ENCODE measurements around the gene ERLIN1.

DNA sequence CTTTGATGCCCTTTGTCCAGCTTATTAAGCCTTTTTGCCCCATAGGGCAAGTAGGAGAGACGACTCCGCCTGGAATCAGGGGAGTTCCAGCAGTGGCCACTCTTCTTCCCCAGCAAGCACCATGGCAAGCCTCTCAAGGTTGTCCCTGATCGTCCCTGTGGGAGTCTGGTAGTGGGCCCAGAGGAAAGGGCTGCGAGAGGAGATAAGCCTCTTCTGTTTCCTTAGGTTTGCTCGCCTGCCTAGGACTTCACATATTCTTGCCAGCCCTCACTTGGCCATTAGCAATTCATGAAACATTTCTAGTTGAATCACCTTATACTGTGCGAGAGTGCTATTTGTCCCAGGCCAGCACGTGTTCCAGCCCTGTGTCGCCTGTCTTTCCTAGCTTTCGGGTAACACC lies 56.4 kb downstream of the ERLIN1 start:
- TF ChIP-seq, protein P1, sequence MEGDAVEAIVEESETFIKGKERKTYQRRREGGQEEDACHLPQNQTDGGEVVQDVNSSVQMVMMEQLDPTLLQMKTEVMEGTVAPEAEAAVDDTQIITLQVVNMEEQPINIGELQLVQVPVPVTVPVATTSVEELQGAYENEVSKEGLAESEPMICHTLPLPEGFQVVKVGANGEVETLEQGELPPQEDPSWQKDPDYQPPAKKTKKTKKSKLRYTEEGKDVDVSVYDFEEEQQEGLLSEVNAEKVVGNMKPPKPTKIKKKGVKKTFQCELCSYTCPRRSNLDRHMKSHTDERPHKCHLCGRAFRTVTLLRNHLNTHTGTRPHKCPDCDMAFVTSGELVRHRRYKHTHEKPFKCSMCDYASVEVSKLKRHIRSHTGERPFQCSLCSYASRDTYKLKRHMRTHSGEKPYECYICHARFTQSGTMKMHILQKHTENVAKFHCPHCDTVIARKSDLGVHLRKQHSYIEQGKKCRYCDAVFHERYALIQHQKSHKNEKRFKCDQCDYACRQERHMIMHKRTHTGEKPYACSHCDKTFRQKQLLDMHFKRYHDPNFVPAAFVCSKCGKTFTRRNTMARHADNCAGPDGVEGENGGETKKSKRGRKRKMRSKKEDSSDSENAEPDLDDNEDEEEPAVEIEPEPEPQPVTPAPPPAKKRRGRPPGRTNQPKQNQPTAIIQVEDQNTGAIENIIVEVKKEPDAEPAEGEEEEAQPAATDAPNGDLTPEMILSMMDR (IDR thresholded peaks at IDR 0.05; ENCODE audit: borderline replicate concordance, extremely low read depth, low read length, poor library complexity, severe bottlenecking) = no peak
- TF ChIP-seq EZH2 (IDR thresholded peaks at IDR 0.05; ENCODE audit: borderline replicate concordance, low read depth, low read length, severe bottlenecking) = no peak

Data from DND-41 (cell line).